ENCODE results near the gene SKA2. TPM values are rescaled to one million over a fixed set of nuclear protein-coding genes. Genes with fewer than 3 reads are reported as not detected.

Gene SKA2
- total and polyA plus RNA-seq, 2 experiments from 2014 or later, result 39.9 to 44.4 TPM

DNA sequence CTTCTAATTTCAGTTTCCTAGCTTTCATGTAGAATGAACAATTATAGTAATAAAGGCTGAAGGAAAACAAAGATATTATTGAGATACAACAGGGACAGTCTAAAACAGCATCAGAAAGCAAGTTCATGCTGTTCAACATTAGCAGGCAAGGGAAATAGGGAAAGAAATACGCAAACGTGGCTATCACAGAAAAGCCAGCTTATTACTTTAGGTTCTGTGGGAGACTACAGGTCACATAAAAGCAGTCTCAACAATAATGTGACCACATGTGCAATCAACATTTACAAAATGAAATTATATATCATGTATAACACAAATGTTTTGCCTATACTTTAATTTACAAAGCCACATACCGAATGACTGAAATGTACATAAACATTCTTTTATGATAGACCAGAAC is 43.4 kb downstream of the SKA2 start:
- no peak for DNase-seq
- H3K9me3 ChIP-seq (ENCODE audit: low read depth), result no peaks in the 10 kb centered on the region
- H3K9ac ChIP-seq, result no peak overlapping the region
- H3K27ac ChIP-seq, result no peak overlapping the region
- TF ChIP-seq EZH2phosphoT487 (IDR thresholded peaks at IDR 0.05; ENCODE audit: insufficient read depth, low read depth) (no peak), EZH2 (IDR thresholded peaks at IDR 0.05; ENCODE audit: insufficient read depth, poor library complexity, severe bottlenecking) (no peak)
- H3K4me3 ChIP-seq, result no peak overlapping the region
- no peaks in the 10 kb centered on the region for H3K27me3 ChIP-seq (replicated peaks; ENCODE audit: insufficient read depth)
- no peak overlapping the region for H3K4me2 ChIP-seq (ENCODE audit: unreplicated experiment)
- H4K20me1 ChIP-seq (ENCODE audit: insufficient read depth), result no peaks in the 10 kb centered on the region
- no peaks in the 10 kb centered on the region for H3F3A ChIP-seq (ENCODE audit: insufficient read depth)
- H2AFZ ChIP-seq, result no peak overlapping the region
- H3K79me2 ChIP-seq (ENCODE audit: insufficient read depth), result peaks cover 16% of the 10 kb centered on the region
- 60 to 68% methylated on average over 3 of the region's 3 CpGs for WGBS, 2 experiments (ENCODE audit: low coverage in 1 of 2, low lambda C conversion rate in 2 of 2, missing lambda C conversion rate in 2 of 2)
- in situ Hi-C loops (cut with MboI), result no loop called here
- H3K4me1 ChIP-seq (ENCODE audit: insufficient read depth), result no peaks in the 10 kb centered on the region
- no peaks in the 10 kb centered on the region for H3K9me2 ChIP-seq (ENCODE audit: insufficient read depth)
- H3K36me3 ChIP-seq (ENCODE audit: low read depth), result no peaks in the 10 kb centered on the region; the same call in 1 of the 2 replicates

DNA sequence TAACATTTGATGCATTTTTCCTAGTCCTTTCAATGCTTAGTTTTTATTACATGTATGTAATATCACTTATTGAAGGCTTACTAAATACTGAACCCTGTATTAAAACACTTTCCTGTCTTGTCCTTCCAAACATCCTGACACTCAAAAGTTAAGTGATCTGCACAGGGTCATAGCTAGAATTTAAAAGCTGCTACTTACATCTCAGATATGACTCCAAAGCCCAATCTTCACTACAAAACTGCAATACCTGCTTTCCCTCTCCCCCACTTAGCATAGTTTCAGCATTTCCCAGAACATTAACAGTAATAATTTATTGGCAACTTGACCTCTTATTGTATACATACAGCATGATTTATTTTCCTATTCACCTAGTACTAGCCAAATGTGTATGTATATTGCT is 44.0 kb downstream of the SKA2 start:
- no peaks in the 10 kb centered on the region; the same call in 1 of the 2 replicates for H3K36me3 ChIP-seq (ENCODE audit: low read depth)
- H3K9me3 ChIP-seq (ENCODE audit: low read depth), result no peaks in the 10 kb centered on the region
- H3F3A ChIP-seq (ENCODE audit: insufficient read depth), result 0 out of 2 replicates have a peak, but pooled peaks cover under 1% of the 10 kb centered on the region
- no peak overlapping the region for H3K9ac ChIP-seq
- in situ Hi-C loops (cut with MboI), result no loop called here
- no peak overlapping the region for H3K27ac ChIP-seq
- no peak overlapping the region for H2AFZ ChIP-seq
- no peaks in the 10 kb centered on the region for H3K4me1 ChIP-seq (ENCODE audit: insufficient read depth)
- no peak overlapping the region for H3K4me2 ChIP-seq (ENCODE audit: unreplicated experiment)
- H3K79me2 ChIP-seq (ENCODE audit: insufficient read depth), result peaks cover 16% of the 10 kb centered on the region
- H3K4me3 ChIP-seq, result no peak overlapping the region
- no peak for DNase-seq
- no peak for TF ChIP-seq EZH2 (IDR thresholded peaks at IDR 0.05; ENCODE audit: insufficient read depth, poor library complexity, severe bottlenecking)
- no peaks in the 10 kb centered on the region for H3K9me2 ChIP-seq (ENCODE audit: insufficient read depth)
- no peaks in the 10 kb centered on the region for H3K27me3 ChIP-seq (replicated peaks; ENCODE audit: insufficient read depth)
- no peaks in the 10 kb centered on the region for H4K20me1 ChIP-seq (ENCODE audit: insufficient read depth)

DNA sequence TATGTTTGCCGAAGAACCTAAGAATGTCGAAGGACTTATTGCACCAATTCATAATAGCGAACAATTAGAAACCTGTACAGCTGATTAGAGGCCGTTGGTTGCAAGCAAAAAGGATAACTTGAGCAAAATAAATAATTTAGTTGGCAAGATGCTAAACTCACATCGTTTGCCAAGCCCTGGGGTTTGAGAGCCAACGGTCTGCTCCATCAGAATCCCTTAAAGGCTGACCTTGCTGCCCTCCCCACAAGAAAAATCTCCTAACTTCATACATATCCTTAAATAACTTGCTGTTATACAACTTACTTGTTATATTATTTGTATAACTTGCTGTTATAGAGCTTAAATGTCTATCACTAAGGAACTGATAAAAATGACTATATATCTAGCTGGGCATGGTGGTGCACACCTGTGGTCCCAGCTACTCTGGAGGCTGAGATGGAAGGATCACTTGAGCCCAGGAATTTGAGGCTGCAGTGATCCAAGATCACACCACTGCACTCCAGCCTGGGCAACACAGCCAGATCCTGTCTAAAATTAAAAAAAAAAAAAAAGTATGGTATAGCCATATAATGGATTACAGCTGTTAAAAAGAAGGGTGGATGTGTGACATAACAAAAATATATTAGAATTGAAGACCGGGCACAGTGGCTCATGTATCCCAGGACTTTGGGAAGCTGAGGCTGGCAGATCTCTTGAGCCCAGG is 46.4 kb downstream of the SKA2 start:
- Histone ChIP-seq H4K20me1 (ENCODE audit: insufficient read depth) (no peaks in the 10 kb centered on the region), H3K36me3 (ENCODE audit: low read depth) (no peaks in the 10 kb centered on the region; the same call in 1 of the 2 replicates), H3K79me2 (ENCODE audit: insufficient read depth) (peaks cover 30% of the 10 kb centered on the region), H3K4me3 (no peak overlapping the region), H3K9me3 (ENCODE audit: low read depth) (no peaks in the 10 kb centered on the region), H3K27ac (no peak overlapping the region), H3K27me3 (replicated peaks; ENCODE audit: insufficient read depth) (no peaks in the 10 kb centered on the region), H3K9me2 (ENCODE audit: insufficient read depth) (no peaks in the 10 kb centered on the region), H2AFZ (no peak overlapping the region), H3K4me2 (ENCODE audit: unreplicated experiment) (no peak overlapping the region), H3K9ac (no peak overlapping the region), H3K4me1 (ENCODE audit: insufficient read depth) (peaks cover 8% of the 10 kb centered on the region), H3F3A (ENCODE audit: insufficient read depth) (peaks cover 6% of the 10 kb centered on the region; the same call in 1 of the 2 replicates)
- 88 to 92% methylated on average over 7 of the region's 7 CpGs for WGBS, 2 experiments (ENCODE audit: low coverage in 1 of 2, low lambda C conversion rate in 2 of 2, missing lambda C conversion rate in 2 of 2)
- in situ Hi-C loops (cut with MboI), result no loop called here
- DNase-seq, result no peak
- TF ChIP-seq EZH2 (IDR thresholded peaks at IDR 0.05; ENCODE audit: insufficient read depth, poor library complexity, severe bottlenecking) (no peak), EZH2phosphoT487 (IDR thresholded peaks at IDR 0.05; ENCODE audit: insufficient read depth, low read depth) (no peak)

DNA sequence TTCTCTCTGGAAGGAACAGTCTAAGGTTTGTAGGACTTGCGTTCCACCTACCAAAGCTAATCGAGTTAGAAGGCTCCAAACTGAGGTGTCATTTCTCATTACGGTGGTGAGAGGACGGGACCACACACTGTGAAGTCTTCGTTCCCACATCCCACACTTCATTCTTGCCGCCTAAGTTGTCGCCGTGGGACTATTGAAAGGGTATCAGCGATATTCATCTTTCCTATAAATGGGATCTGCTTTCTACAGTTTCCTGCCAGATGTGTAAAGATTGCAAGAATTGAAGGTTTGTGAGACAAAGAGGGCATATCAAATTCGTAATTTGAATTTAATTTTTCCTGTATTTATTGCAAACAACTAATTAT is 47.7 kb downstream of the SKA2 start:
- Histone ChIP-seq H3K9me2 (ENCODE audit: insufficient read depth) (no peaks in the 10 kb centered on the region), H3K4me2 (ENCODE audit: unreplicated experiment) (peak overlapping the region; percentile 93), H3K4me3 (peak overlapping the region; percentile 88), H3K36me3 (ENCODE audit: low read depth) (no peaks in the 10 kb centered on the region; the same call in 1 of the 2 replicates), H3K27ac (peak overlapping the region; percentile 71), H3K9ac (peak overlapping the region; percentile 92), H2AFZ (peak overlapping the region; percentile 92), H3K4me1 (ENCODE audit: insufficient read depth) (peaks cover 8% of the 10 kb centered on the region), H3K27me3 (replicated peaks; ENCODE audit: insufficient read depth) (no peaks in the 10 kb centered on the region), H3K9me3 (ENCODE audit: low read depth) (no peaks in the 10 kb centered on the region), H4K20me1 (ENCODE audit: insufficient read depth) (no peaks in the 10 kb centered on the region), H3F3A (ENCODE audit: insufficient read depth) (peaks cover 6% of the 10 kb centered on the region; the same call in 1 of the 2 replicates), H3K79me2 (ENCODE audit: insufficient read depth) (peaks cover 35% of the 10 kb centered on the region)
- TF ChIP-seq EZH2 (IDR thresholded peaks at IDR 0.05; ENCODE audit: insufficient read depth, poor library complexity, severe bottlenecking), result no peak
- TF ChIP-seq EZH2phosphoT487 (IDR thresholded peaks at IDR 0.05; ENCODE audit: insufficient read depth, low read depth), result no peak
- 1 to 2% methylated on average over 10 of the region's 10 CpGs for WGBS, 2 experiments (ENCODE audit: low coverage in 1 of 2, low lambda C conversion rate in 2 of 2, missing lambda C conversion rate in 2 of 2)
- no peak for DNase-seq
- in situ Hi-C loops (cut with MboI), result no loop called here

All from GM23248 (cell line).